ENCODE data around the gene DHX15.

DHX15 gene

GRCh38 chr4:24583451-24584210 lies 723 bp downstream of the DHX15 start (continued):
- TF ChIP-seq ZBTB44 (tag by site-specific recombination; IDR thresholded peaks at IDR 0.05) (no peak), REST (tag by site-specific recombination; IDR thresholded peaks at IDR 0.05) (no peak), ZNF133 (tag by site-specific recombination; IDR thresholded peaks at IDR 0.05) (no peak), IKZF3 (tag by site-specific recombination; IDR thresholded peaks at IDR 0.05) (0 out of 2 replicates have a peak, but pooled peaks have one; percentile 42), KLF1 (tag by site-specific recombination; IDR thresholded peaks at IDR 0.05) (peak; percentile 69; the same call in 1 of the 2 replicates), PRDM2 (tag by site-specific recombination; IDR thresholded peaks at IDR 0.05; ENCODE audit: borderline replicate concordance) (0 out of 2 replicates have a peak, but pooled peaks have one; percentile 79), SCRT1 (tag by site-specific recombination; IDR thresholded peaks at IDR 0.05; ENCODE audit: borderline replicate concordance) (no peak), ZSCAN4 (tag by site-specific recombination; IDR thresholded peaks at IDR 0.05) (no peak), ZBTB8A (tag by site-specific recombination; IDR thresholded peaks at IDR 0.05) (peak; percentile 77), ZBTB26 (tag by site-specific recombination; optimal IDR thresholded peaks at IDR 0.05) (no peak), ZNF19 (tag by site-specific recombination; IDR thresholded peaks at IDR 0.05; ENCODE audit: low read depth) (no peak), ZNF626 (tag by site-specific recombination; IDR thresholded peaks at IDR 0.05) (no peak), ZNF777 (tag by site-specific recombination; IDR thresholded peaks at IDR 0.05; ENCODE audit: borderline replicate concordance) (no peak), ZNF266 (tag by site-specific recombination; IDR thresholded peaks at IDR 0.05; ENCODE audit: low read depth) (no peak), ZNF654 (tag by site-specific recombination; IDR thresholded peaks at IDR 0.05; ENCODE audit: low read depth) (no peak), ZNF112 (tag by site-specific recombination; IDR thresholded peaks at IDR 0.05) (no peak), GFI1B (tag by site-specific recombination; IDR thresholded peaks at IDR 0.05) (no peak), ZNF10 (tag by site-specific recombination; IDR thresholded peaks at IDR 0.05) (no peak), ATF2 (tag by site-specific recombination; IDR thresholded peaks at IDR 0.05; ENCODE audit: low read depth) (no peak), ZEB2 (tag by site-specific recombination; IDR thresholded peaks at IDR 0.05) (peak; percentile 33), ZNF114 (tag by site-specific recombination; IDR thresholded peaks at IDR 0.05) (no peak), ZNF501 (tag by site-specific recombination; IDR thresholded peaks at IDR 0.05) (no peak)

Data from HEK293 (cell line).